IgD-negative memory B cell (primary cell): ENCODE data around the gene ADD2. TPM values are rescaled to one million over a fixed set of nuclear protein-coding genes. Genes with fewer than 3 reads are reported as not detected.

Experiments used
- H3K27ac Mint-ChIP-seq, 3 donors: one replicate each; pipeline ENCODE4 v1.8.0; 2020 to 2022; ENCODE audit warnings: mild to moderate bottlenecking in 3 of 3, mixed read lengths in 3 of 3, moderate library complexity in 1 of 3
- H3K27me3 Mint-ChIP-seq: one replicate; pipeline ENCODE4 v1.8.0; 2021; ENCODE audit warnings: mixed read lengths
- H3K36me3 Mint-ChIP-seq: one replicate; pipeline ENCODE4 v1.8.0; 2020; ENCODE audit warnings: mild to moderate bottlenecking, mixed read lengths
- H3K4me1 Mint-ChIP-seq, 3 donors: one replicate each; pipeline ENCODE4 v1.8.0; 2020 to 2022; ENCODE audit warnings: mixed read lengths in 3 of 3, mild to moderate bottlenecking in 1 of 3
- H3K4me3 Mint-ChIP-seq, 4 donors: one replicate each; pipeline ENCODE4 v1.8.0; 2020 to 2022; ENCODE audit warnings: mild to moderate bottlenecking in 4 of 4, mixed read lengths in 4 of 4, moderate library complexity in 3 of 4
- H3K9me3 Mint-ChIP-seq, 3 donors: one replicate each; pipeline ENCODE4 v1.8.0; 2020 to 2021; ENCODE audit warnings: mixed read lengths in 3 of 3, mild to moderate bottlenecking in 1 of 3
- polyA plus RNA-seq: library from polyadenylated mRNA; unstranded; fragments of 300-500 nt; fragmentation: Illumina TruSeq; gene quantifications from one replicate; pipeline ENCODE4 v1.2.3, GENCODE V29; 2021

The ADD2 gene
- polyA plus RNA-seq, 1 donor from 2014 or later, result 17.3 TPM

GRCh38 chr2:70651727-70652126, 116.3 kb downstream of the ADD2 start:
- peaks cover 2 to 5% (median 4%) of the 10 kb centered on the region in 3 donors for H3K4me1 Mint-ChIP-seq
- no peak overlapping the region for H3K4me3 Mint-ChIP-seq
- peak overlapping the region in 1 of 3 donors; percentile 47 for H3K27ac Mint-ChIP-seq
- H3K36me3 Mint-ChIP-seq, result no peaks in the 10 kb centered on the region
- peaks cover 8% of the 10 kb centered on the region for H3K27me3 Mint-ChIP-seq
- H3K9me3 Mint-ChIP-seq, result peaks cover 0 to 9% (median 1%) of the 10 kb centered on the region in 3 donors

- no peaks in the 10 kb centered on the region for H3K36me3 Mint-ChIP-seq
- H3K4me1 Mint-ChIP-seq, result peaks cover 0 to 5% (median 2%) of the 10 kb centered on the region in 3 donors
- H3K27ac Mint-ChIP-seq, result peak overlapping the region in 1 of 3 donors; percentile 47
- peaks cover 0 to 9% (median 1%) of the 10 kb centered on the region in 3 donors for H3K9me3 Mint-ChIP-seq
- H3K27me3 Mint-ChIP-seq, result peaks cover 8% of the 10 kb centered on the region
- H3K4me3 Mint-ChIP-seq, result no peak overlapping the region
Measured at GRCh38 chr2:70651014-70651413, 117.0 kb downstream of the ADD2 start.

GRCh38 chr2:70648961-70649360, 119.0 kb downstream of the ADD2 start:
- Mint-ChIP-seq H3K27me3 (peaks cover 8% of the 10 kb centered on the region), H3K4me1 (no peaks in the 10 kb centered on the region), H3K4me3 (no peak overlapping the region), H3K27ac (no peak overlapping the region), H3K36me3 (no peaks in the 10 kb centered on the region), H3K9me3 (peaks cover 0 to 9% (median 1%) of the 10 kb centered on the region in 3 donors)

DNA sequence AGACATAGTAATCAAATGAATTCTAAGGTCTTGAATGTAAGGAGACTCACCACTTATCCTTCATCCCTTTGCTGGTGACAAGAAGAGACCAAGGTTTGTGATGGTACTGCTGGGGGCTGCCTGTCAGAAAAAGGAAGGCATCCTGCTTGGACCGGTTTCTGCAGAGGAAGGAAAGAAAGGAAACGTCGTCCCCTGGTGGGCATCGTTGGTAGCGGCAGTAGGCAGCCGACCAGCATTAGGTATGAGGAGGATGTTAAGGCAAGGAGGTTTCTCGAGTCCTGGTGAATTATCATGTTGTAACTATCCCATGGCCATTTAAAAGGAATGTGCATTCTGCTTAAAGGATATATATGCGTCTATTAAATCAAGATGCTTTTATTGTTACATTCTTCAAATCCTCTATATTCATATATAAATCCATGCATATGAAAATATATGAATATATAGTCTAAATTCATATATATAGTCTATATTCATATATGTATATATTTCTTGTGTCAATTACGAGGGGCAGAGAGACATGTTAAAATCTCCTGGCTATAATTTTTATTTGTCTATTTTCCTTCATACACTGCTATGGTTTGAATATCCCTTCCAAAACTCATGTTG, 120.0 kb downstream of the ADD2 start:
- H3K27me3 Mint-ChIP-seq, result peaks cover 8% of the 10 kb centered on the region
- no peak overlapping the region for H3K27ac Mint-ChIP-seq
- H3K9me3 Mint-ChIP-seq, result peaks cover 0 to 9% (median 1%) of the 10 kb centered on the region in 3 donors
- no peak overlapping the region for H3K4me3 Mint-ChIP-seq
- H3K36me3 Mint-ChIP-seq, result no peaks in the 10 kb centered on the region
- H3K4me1 Mint-ChIP-seq, result no peaks in the 10 kb centered on the region

GRCh38 chr2:70646420-70646818, 121.6 kb downstream of the ADD2 start:
- Mint-ChIP-seq H3K27ac (no peak overlapping the region), H3K36me3 (no peaks in the 10 kb centered on the region), H3K4me1 (no peaks in the 10 kb centered on the region), H3K27me3 (peaks cover 2% of the 10 kb centered on the region), H3K4me3 (no peak overlapping the region), H3K9me3 (peaks cover 0 to under 1% (median 0%) of the 10 kb centered on the region in 3 donors)

GRCh38 chr2:70645733-70646419, 122.1 kb downstream of the ADD2 start:
- H3K9me3 Mint-ChIP-seq, result no peaks in the 10 kb centered on the region
- peak overlapping the region in 1 of 3 donors; percentile 13 for H3K27ac Mint-ChIP-seq
- no peak overlapping the region for H3K4me3 Mint-ChIP-seq
- no peaks in the 10 kb centered on the region for H3K36me3 Mint-ChIP-seq
- peaks cover 3% of the 10 kb centered on the region for H3K27me3 Mint-ChIP-seq
- H3K4me1 Mint-ChIP-seq, result no peaks in the 10 kb centered on the region

DNA sequence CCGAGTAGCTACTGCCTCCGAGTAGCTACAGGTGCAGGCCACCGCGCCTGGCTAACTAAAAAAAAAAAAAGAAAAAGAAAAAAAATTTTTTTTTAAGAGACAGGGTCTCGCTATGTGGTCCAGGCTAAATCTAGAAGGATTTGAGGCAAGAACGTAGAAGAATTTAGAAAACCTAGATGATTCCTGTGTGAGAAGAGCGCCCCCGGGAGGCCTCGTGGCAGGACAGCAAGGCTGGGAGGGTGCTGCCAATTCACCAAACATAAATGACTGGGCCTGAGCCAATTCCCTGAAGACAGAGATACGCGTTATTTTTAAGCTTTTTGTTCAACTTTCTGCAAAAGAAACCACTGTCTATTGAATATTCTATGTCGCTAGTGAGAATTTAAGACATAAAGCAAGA, 124.3 kb downstream of the ADD2 start:
- Mint-ChIP-seq H3K27ac (no peak overlapping the region), H3K9me3 (no peaks in the 10 kb centered on the region), H3K4me1 (no peaks in the 10 kb centered on the region)

DNA sequence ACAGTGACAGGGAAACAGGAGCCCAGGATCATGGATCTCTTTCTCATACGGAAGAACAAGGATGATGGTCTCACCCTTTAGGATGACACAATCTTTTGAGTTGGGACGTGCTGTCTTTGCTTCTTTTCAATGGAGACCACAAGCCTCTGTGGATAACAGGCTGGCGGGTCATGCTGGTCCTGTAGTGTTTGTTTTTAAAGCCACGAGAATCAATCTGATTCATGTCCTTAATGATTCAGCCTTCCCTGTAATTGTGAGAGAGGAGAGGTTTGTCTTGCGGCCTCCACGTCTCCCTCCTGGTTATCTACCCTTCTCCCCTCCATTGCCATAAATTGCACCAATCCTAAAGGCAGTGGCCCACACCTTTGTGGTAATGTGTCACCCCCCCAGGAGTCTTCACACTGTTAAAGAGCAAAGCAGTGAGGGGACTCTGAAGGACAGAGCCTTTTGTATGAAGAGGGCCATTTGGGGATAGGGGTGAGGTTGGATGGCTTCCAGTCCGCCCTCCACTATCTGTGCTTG, 126.7 kb downstream of the ADD2 start:
- Mint-ChIP-seq H3K36me3 (peaks cover 2% of the 10 kb centered on the region), H3K9me3 (peaks cover 4% of the 10 kb centered on the region in 3 donors)

More for the DNA sequence above, 124.3 kb downstream of the ADD2 start:
- Mint-ChIP-seq H3K36me3 (peaks cover under 1% of the 10 kb centered on the region), H3K4me3 (no peak overlapping the region), H3K27me3 (peaks cover 3% of the 10 kb centered on the region)

GRCh38 chr2:70639841-70640436, 128.1 kb downstream of the ADD2 start:
- H3K4me1 Mint-ChIP-seq, result no peaks in the 10 kb centered on the region
- H3K27ac Mint-ChIP-seq, result no peak overlapping the region
- H3K36me3 Mint-ChIP-seq, result peaks cover 2% of the 10 kb centered on the region
- peaks cover 13% of the 10 kb centered on the region for H3K27me3 Mint-ChIP-seq
- peaks cover 4% of the 10 kb centered on the region in 3 donors for H3K9me3 Mint-ChIP-seq
- H3K4me3 Mint-ChIP-seq, result no peak overlapping the region

More for the DNA sequence above, 126.7 kb downstream of the ADD2 start:
- Mint-ChIP-seq H3K27ac (no peak overlapping the region), H3K4me1 (no peaks in the 10 kb centered on the region), H3K27me3 (peaks cover 13% of the 10 kb centered on the region), H3K4me3 (no peak overlapping the region)

DNA sequence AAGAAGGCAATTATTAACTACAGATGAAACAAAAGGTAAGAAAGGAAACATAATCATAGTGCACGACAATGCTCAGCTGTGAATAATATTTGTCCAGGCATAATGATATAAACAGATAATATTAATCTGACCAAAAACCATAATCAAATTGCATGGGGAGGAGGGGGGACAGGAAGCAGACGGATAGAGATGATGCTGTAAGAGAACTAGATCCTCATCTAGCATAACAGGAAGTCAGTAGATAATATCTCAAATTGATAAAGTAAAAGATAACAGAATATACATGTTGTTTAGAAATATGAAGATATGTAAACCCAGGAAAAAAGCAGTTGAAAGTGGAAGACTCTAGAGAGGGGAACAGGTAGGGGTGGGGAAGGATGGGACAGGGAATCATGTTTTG, 129.4 kb downstream of the ADD2 start:
- H3K4me1 Mint-ChIP-seq, result no peaks in the 10 kb centered on the region
- peaks cover 3% of the 10 kb centered on the region for H3K36me3 Mint-ChIP-seq
- no peak overlapping the region for H3K4me3 Mint-ChIP-seq
- H3K9me3 Mint-ChIP-seq, result peaks cover 4 to 7% (median 4%) of the 10 kb centered on the region in 3 donors
- H3K27me3 Mint-ChIP-seq, result peaks cover 16% of the 10 kb centered on the region
- no peak overlapping the region for H3K27ac Mint-ChIP-seq

- Mint-ChIP-seq H3K27ac (no peak overlapping the region), H3K9me3 (peaks cover 4 to 9% (median 6%) of the 10 kb centered on the region in 3 donors), H3K36me3 (peaks cover 8% of the 10 kb centered on the region), H3K4me3 (peak overlapping the region in 1 of 4 donors; percentile 13), H3K27me3 (peaks cover 17% of the 10 kb centered on the region), H3K4me1 (no peaks in the 10 kb centered on the region)
Measured at GRCh38 chr2:70633508-70633907, 134.5 kb downstream of the ADD2 start.

DNA sequence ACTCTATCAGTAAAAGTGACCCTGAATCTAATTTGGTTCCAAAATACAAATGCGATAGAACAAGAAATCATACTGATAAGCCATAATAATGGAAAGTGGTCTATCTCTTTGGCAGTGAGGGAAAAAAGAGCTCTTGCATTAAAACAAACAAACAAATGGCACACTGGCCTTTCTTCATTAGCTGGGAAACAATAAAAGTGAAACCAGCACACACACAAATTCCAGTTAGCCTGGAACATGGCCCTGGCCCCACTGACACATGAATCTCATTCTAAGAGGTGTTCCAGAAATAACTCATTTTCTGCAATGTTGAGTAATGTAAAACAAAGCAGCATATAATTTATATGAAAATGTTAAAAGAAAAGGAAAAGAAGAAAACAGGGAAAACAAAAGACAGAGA, 135.0 kb downstream of the ADD2 start:
- Mint-ChIP-seq H3K4me3 (no peak overlapping the region), H3K9me3 (peaks cover 4 to 7% (median 7%) of the 10 kb centered on the region in 3 donors), H3K27ac (no peak overlapping the region), H3K36me3 (peaks cover 8% of the 10 kb centered on the region), H3K27me3 (peaks cover 16% of the 10 kb centered on the region), H3K4me1 (no peaks in the 10 kb centered on the region)

- Mint-ChIP-seq H3K9me3 (peaks cover 4 to 7% (median 6%) of the 10 kb centered on the region in 3 donors), H3K27me3 (peaks cover 16% of the 10 kb centered on the region), H3K4me1 (no peaks in the 10 kb centered on the region), H3K27ac (no peak overlapping the region), H3K36me3 (peaks cover 8% of the 10 kb centered on the region), H3K4me3 (no peak overlapping the region)
Measured at GRCh38 chr2:70632388-70632787, 135.6 kb downstream of the ADD2 start.

DNA sequence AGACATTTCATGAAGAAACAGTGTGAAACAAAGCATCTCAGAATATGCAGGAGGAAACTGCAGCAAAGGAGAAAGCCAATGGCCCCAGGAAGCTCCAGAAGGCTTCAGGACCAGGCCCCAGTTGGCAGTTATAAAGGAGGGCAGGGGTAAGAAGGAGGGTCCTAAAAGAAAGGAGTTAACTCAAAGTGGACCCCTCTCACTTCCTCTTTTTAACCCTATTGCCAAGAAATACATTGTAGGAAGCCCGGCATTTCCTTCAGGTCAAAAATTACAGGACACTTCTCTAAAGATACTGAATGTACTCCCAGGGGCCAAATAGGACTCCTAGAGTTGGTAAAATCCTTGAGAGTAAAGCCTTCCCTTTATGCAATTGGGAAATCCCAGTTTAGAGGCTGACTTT, 137.2 kb downstream of the ADD2 start:
- H3K9me3 Mint-ChIP-seq, result peaks cover 0 to 7% (median 6%) of the 10 kb centered on the region in 3 donors
- H3K4me3 Mint-ChIP-seq, result no peak overlapping the region
- H3K36me3 Mint-ChIP-seq, result peaks cover 8% of the 10 kb centered on the region
- H3K27ac Mint-ChIP-seq, result no peak overlapping the region
- no peaks in the 10 kb centered on the region for H3K4me1 Mint-ChIP-seq
- H3K27me3 Mint-ChIP-seq, result peaks cover 16% of the 10 kb centered on the region

- Mint-ChIP-seq H3K4me3 (no peak overlapping the region), H3K4me1 (no peaks in the 10 kb centered on the region), H3K9me3 (peaks cover 0 to 4% (median 0%) of the 10 kb centered on the region in 3 donors), H3K36me3 (peaks cover 2% of the 10 kb centered on the region), H3K27me3 (peaks cover 16% of the 10 kb centered on the region), H3K27ac (no peak overlapping the region)
Measured at GRCh38 chr2:70627211-70627898, 140.6 kb downstream of the ADD2 start.
